HG03103 (cell line): ENCODE measurements around the gene MEF2A.
A peak's percentile ranks its signal among the peaks of the same experiment; 100 is the strongest.

ENCODE experiments used
- ATAC-seq: cut with Tn5 transposase; IDR thresholded peaks from one replicate; pipeline ENCODE4 v1.9.1; 2021; ENCODE audit warnings: low read depth; ENCODE audit not compliant: unreplicated experiment

MEF2A gene

GRCh38 chr15:99683000-99683670, 117.4 kb downstream of the MEF2A start:
- no peak for ATAC-seq

- ATAC-seq = no peak
These were observed 120.5 kb downstream of the MEF2A start for GRCh38 chr15:99686290-99686689.

- ATAC-seq = no peak
These were observed 127.0 kb downstream of the MEF2A start for GRCh38 chr15:99692825-99693224.

- ATAC-seq = no peak
These were observed 130.3 kb downstream of the MEF2A start for GRCh38 chr15:99696096-99696495.

GRCh38 chr15:99702895-99703602, 137.3 kb downstream of the MEF2A start:
- ATAC-seq = no peak

GRCh38 chr15:99703603-99704443, 138.0 kb downstream of the MEF2A start:
- ATAC-seq = peak; percentile 47

- peak; percentile 62 for ATAC-seq
These were observed 138.7 kb downstream of the MEF2A start for GRCh38 chr15:99704444-99704838.

- no peak for ATAC-seq
These were observed 140.9 kb downstream of the MEF2A start for GRCh38 chr15:99706557-99707303.

GRCh38 chr15:99707473-99708270, 141.9 kb downstream of the MEF2A start:
- ATAC-seq = no peak

GRCh38 chr15:99708563-99708962, 142.8 kb downstream of the MEF2A start:
- ATAC-seq = no peak

GRCh38 chr15:99709243-99709986, 143.6 kb downstream of the MEF2A start:
- ATAC-seq = no peak

GRCh38 chr15:99711625-99712024, 145.8 kb downstream of the MEF2A start:
- no peak for ATAC-seq

GRCh38 chr15:99712415-99712814, 146.6 kb downstream of the MEF2A start:
- ATAC-seq = no peak

- ATAC-seq = no peak
These were observed 150.8 kb downstream of the MEF2A start for GRCh38 chr15:99716540-99717095.

- ATAC-seq = peak; percentile 42
These were observed 151.6 kb downstream of the MEF2A start for GRCh38 chr15:99717161-99718009.

GRCh38 chr15:99718421-99718820, 152.6 kb downstream of the MEF2A start:
- ATAC-seq = no peak

- peak; percentile 65 for ATAC-seq
These were observed 153.3 kb downstream of the MEF2A start for GRCh38 chr15:99719096-99719541.

GRCh38 chr15:99720533-99720932, 154.7 kb downstream of the MEF2A start:
- ATAC-seq = no peak
